ENCODE data around the gene NEDD9.

The NEDD9 gene

GRCh38 chr6:11166948-11167347 lies 65.5 kb downstream of the NEDD9 start:
- no peak overlapping the region for H3K4me3 ChIP-seq (replicated peaks; ENCODE audit: insufficient read depth, low read length)
- no peak for TF ChIP-seq POLR2AphosphoS5 (IDR thresholded peaks at IDR 0.05; ENCODE audit: low read depth)
- TF ChIP-seq CTCF (IDR thresholded peaks at IDR 0.05; ENCODE audit: insufficient read depth, low read length), result no peak
- TF ChIP-seq, protein P1, sequence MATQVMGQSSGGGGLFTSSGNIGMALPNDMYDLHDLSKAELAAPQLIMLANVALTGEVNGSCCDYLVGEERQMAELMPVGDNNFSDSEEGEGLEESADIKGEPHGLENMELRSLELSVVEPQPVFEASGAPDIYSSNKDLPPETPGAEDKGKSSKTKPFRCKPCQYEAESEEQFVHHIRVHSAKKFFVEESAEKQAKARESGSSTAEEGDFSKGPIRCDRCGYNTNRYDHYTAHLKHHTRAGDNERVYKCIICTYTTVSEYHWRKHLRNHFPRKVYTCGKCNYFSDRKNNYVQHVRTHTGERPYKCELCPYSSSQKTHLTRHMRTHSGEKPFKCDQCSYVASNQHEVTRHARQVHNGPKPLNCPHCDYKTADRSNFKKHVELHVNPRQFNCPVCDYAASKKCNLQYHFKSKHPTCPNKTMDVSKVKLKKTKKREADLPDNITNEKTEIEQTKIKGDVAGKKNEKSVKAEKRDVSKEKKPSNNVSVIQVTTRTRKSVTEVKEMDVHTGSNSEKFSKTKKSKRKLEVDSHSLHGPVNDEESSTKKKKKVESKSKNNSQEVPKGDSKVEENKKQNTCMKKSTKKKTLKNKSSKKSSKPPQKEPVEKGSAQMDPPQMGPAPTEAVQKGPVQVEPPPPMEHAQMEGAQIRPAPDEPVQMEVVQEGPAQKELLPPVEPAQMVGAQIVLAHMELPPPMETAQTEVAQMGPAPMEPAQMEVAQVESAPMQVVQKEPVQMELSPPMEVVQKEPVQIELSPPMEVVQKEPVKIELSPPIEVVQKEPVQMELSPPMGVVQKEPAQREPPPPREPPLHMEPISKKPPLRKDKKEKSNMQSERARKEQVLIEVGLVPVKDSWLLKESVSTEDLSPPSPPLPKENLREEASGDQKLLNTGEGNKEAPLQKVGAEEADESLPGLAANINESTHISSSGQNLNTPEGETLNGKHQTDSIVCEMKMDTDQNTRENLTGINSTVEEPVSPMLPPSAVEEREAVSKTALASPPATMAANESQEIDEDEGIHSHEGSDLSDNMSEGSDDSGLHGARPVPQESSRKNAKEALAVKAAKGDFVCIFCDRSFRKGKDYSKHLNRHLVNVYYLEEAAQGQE (IDR thresholded peaks at IDR 0.05; ENCODE audit: insufficient replicate concordance, low read depth), result no peak
- no peak for TF ChIP-seq GABPA (IDR thresholded peaks at IDR 0.05; ENCODE audit: low read depth)
- TF ChIP-seq SPI1 (IDR thresholded peaks at IDR 0.05; ENCODE audit: borderline replicate concordance, low read depth), result no peak
- H3K27ac ChIP-seq (replicated peaks), result no peak overlapping the region
- DNase-seq (ENCODE audit: low read depth in 1 of 2, low spot score in 1 of 2), result no peak
- H3K27me3 ChIP-seq (ENCODE audit: insufficient read depth, poor library complexity, severe bottlenecking), result no peaks in the 10 kb centered on the region

DNA sequence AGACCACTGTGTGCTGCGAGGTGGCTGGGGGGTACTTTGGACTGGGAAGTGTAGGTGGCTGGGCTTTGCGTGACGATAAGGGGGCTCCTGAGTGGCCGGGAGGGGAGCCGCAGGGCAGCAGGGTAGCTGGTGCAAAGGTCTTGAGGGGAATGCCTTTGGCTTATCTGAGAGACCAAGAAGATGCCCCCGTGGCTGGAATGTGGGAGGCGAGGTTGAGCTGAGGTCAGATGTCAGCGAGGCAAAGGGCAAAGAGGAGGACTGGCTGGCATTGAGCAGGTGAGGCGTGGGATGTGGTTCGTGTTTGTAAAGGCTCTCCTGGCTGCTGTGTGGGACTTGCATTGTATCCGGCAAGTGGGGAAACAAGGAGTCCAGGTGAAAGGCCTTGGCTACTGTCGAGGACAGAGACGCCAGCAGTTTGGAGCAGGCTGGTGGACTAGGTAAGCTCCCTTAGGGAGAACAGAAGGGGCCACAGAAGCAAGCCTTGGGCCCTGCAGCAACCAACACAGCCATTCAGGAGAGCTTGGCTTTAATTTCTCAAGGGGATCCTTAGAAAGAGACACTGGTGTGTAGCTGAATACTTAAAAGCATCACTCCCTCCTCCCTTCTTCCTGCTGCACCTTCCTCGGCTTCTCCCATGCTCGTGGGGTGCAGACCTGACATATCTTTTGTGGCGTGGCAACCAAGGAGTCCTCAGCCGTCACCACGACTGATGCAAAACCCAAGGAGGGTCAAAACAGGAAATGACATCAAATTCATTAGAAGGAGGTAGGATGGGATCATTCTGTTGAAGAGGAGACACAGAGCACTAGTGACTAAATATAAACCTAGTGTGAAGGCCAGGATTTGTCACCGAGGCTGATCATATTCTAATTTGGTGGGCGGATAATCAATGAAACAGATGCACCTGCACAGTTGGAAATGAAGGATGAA lies 67.5 kb downstream of the NEDD9 start:
- Histone ChIP-seq H3K27ac (replicated peaks) (no peak overlapping the region), H3K27me3 (ENCODE audit: insufficient read depth, poor library complexity, severe bottlenecking) (no peaks in the 10 kb centered on the region), H3K4me3 (replicated peaks; ENCODE audit: insufficient read depth, low read length) (no peak overlapping the region)
- TF ChIP-seq SPI1 (IDR thresholded peaks at IDR 0.05; ENCODE audit: borderline replicate concordance, low read depth) (no peak), POLR2AphosphoS5 (IDR thresholded peaks at IDR 0.05; ENCODE audit: low read depth) (no peak), CTCF (IDR thresholded peaks at IDR 0.05; ENCODE audit: insufficient read depth, low read length) (no peak), GABPA (IDR thresholded peaks at IDR 0.05; ENCODE audit: low read depth) (no peak)
- TF ChIP-seq, protein P1 (IDR thresholded peaks at IDR 0.05; ENCODE audit: insufficient replicate concordance, low read depth), result no peak
- DNase-seq (ENCODE audit: low read depth in 1 of 2, low spot score in 1 of 2), result no peak

DNA sequence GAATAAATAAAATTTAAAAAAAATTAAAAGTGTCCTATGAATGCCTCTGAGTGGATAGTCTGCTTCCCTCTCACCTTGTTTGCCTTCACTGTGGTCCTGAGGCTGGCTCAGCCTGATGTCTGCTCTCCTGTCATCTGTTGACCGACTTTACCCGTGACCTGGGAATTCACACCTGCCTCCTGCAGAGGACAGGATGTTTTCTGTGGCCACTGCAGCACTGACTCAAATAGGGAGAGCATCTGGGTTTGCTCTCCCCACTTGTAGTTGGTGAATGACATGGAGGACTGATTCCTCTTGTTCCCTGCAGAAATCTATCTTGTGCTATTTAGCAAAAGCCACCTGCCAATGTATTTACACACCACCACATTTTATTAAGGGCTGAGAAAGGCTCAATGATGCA lies 68.5 kb downstream of the NEDD9 start:
- TF ChIP-seq, protein P1 (IDR thresholded peaks at IDR 0.05; ENCODE audit: insufficient replicate concordance, low read depth), result no peak
- no peak for TF ChIP-seq SPI1 (IDR thresholded peaks at IDR 0.05; ENCODE audit: borderline replicate concordance, low read depth)
- no peak for TF ChIP-seq POLR2AphosphoS5 (IDR thresholded peaks at IDR 0.05; ENCODE audit: low read depth)
- TF ChIP-seq CTCF (IDR thresholded peaks at IDR 0.05; ENCODE audit: insufficient read depth, low read length), result no peak
- TF ChIP-seq GABPA (IDR thresholded peaks at IDR 0.05; ENCODE audit: low read depth), result no peak
- no peaks in the 10 kb centered on the region for H3K27me3 ChIP-seq (ENCODE audit: insufficient read depth, poor library complexity, severe bottlenecking)

More for the DNA sequence above, 68.5 kb downstream of the NEDD9 start:
- DNase-seq (ENCODE audit: low read depth in 1 of 2, low spot score in 1 of 2), result no peak
- no peak overlapping the region for H3K27ac ChIP-seq (replicated peaks)
- H3K4me3 ChIP-seq (replicated peaks; ENCODE audit: insufficient read depth, low read length), result no peak overlapping the region

Data from HL-60 (cell line).